HG03521 (cell line): Measurements from ENCODE around the gene SNAPC3.
"Not testable (repeated sequence)": the region's sequence is repeated elsewhere in the genome, so short reads cannot be mapped to it uniquely, and the experiment has no call there.

ENCODE experiments used
- ATAC-seq: cut with Tn5 transposase; IDR thresholded peaks from one replicate; pipeline ENCODE4 v1.9.1; 2021; ENCODE audit warnings: mild to moderate bottlenecking, moderate library complexity; ENCODE audit not compliant: unreplicated experiment

SNAPC3 gene

DNA sequence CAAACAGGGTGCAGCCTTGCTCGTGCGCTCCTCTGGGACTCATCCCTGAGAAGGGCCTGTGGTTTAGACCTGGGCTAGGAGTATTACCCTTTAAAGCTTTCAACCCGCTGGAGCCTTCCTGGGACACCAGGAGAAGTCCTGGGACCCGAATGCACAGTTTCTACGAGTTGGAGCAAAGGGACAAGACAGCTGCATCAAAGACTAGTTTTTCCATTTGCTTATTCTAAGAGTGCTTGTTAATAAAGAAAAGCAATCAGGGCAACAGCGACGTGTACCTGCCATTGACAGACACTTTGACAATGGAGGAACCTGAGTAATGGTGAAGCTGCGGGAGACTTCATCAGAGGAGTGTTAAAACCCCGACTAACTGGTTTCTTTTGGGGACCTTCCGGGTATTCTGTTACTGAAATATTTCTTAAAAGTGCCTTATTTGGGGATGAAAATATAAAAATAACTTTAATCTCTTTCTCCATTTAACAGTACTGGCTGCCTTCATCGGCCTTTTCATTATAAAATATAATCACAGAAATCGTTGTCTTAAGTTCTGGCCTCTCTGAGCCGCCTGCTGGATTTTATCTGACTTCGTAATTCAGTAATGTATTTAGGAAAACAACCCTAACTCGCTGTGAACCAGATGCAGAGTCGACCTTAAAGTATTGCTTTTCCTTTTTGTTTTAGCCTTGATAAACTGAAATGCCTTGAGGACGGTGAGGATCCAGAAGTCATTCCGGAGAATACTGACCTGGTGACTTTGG, 732 bp downstream of the SNAPC3 start:
- ATAC-seq: peak; percentile 4

DNA sequence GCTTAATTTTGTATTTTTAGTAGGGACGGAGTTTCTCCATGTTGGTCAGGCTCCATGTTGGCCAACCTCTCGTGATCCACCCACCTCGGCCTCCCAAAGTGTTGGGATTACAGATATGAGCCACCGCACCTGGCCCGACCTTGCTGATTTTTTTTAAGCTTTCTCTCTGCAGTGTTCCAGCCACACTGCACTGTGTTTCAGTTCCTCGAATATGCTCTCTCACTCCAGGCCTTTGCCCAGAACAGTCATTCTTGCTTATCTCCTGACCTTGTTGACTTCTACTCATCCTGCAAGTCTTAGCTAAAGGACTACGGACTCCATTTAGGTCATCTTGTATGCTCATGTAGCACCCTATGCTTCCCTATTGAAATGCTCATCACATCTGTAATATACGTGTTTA, 3.3 kb downstream of the SNAPC3 start:
- ATAC-seq: peak; percentile 24

DNA sequence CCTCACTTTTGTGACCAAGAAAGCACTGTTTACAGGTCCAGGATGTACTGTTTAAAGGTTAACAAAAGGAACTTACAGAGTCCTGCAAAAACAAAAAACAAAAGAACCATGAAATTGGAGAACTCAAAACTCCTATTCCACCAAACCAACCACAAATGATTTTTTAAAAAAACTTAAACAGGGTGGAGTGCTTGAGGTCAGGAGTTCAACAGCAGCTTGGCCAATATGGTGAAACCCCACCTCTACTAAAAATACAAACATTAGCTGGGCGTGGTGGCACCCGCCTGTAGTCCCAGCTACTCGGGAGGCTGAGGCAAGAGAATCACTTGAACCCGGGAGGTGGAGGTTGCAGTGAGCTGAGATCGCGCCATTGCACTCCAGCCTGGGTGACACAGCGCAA, 5.0 kb downstream of the SNAPC3 start:
- not testable (repeated sequence) for ATAC-seq

DNA sequence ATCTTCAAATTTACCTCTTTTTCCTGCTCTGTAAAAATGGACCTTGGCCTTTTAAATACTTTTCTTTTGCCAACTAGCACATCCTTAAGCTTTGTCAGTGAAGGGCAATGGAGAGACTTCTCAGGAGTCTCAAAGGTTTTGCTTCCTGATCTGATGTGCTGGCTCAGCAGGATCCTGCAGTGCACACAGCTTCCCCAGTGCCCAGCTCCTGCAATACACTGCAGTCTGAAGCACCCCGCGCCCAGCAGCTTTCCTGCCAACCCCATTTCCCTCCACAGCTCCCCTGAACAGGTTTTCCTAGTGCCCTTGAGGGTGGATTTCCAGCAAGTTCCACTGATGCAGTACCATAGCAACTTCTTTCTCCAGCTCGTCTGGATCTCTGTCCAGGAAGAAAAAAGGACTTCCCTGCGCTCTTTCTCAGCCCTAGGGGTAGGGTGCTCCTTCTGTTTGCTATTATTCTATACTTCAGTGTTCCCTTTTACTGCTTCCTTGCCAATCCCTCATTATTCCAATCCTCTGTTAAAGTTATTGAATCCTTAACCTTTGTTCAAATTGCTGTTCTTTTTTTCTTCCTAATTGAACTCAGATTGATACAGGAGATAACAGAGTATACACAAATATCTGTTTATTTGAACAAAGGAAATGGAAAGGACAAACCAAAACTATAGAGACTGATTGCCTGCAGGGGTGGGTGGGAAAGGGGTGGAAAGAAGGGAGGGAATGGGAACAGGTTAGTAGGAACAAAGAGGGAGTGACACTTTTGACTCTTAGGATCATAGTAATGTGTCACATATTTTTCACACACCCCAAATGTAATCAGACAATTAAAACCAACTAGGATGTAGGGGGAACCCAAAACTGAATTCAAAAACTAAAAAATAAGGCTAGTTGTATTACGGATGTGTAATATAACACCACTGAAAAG, 8.5 kb downstream of the SNAPC3 start:
- ATAC-seq: no peak

DNA sequence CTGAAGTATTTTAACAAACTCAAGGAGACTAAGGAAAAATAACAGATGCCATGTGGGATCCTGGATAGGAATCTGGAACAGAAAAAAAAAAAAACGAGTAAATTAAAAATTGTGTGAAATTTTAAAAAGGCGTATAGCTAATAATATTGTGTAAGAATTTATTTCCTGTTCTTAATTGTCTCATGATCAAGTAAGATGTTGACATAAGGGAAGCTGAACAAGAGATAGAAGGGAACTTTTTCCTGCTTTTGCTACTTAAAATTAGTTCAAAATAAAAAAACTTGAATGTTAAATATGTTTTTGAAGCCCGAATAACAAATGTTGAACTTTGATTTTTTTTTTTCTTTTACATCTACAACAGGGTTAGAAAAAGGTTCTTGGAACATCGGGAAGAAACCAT, 10.5 kb downstream of the SNAPC3 start:
- no peak for ATAC-seq

DNA sequence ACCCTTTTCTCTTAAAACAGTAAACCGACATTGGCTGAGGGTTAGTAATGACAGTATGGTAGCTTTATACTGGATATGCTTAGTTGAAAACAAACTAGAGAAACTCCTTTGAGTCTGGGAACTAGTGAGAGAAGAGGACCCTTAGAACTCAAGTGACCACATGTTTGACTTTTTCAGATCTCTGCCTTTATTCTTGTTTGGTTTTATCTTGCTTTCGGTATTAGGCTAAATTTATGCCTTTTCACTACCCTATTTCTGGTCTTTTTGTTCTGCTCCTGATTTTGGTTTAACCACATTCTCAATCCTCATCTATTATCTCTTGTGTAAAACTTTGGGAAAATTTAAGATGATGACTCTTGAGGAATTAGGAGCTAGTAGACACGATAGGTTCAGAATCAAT, 11.0 kb downstream of the SNAPC3 start:
- ATAC-seq: peak; percentile 71

DNA sequence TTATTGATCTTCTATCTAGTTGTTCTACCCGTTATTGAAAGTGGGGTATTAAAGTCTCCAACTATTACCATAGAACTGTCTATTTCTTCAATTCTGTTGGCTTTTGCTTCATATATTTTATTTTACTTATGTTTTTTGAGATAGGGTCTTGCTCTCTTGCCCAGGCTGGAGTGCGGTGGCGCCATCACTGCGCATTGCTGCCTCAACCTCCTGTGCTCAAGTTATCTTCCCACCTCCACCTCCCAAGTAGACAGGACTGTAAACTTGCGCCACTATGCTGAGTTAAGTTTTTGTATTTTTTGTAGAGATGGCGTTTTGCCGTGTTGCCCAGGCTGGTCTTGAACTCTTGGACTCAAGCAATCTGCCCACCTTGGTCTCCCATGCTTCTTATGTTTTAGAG, 16.2 kb downstream of the SNAPC3 start:
- no peak for ATAC-seq

DNA sequence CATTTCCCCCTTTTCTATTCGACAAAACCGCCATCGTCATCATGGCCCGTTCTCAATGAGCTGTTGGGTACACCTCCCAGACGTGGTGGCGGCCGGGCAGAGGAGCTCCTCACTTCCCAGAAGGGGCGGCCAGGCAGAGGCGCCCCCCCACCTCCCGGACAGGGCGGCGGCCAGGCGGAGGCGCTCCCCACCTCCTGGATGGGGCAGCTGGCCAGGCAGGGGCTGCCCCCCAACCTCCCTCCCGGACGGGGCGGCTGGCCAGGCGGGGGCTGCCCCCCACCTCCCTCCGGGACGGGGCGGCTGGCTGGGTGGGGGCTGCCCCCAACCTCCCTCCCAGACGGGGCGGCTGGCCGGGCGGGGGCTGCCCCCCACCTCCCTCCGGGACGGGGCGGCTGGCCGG, 19.2 kb downstream of the SNAPC3 start:
- not testable (repeated sequence) for ATAC-seq

DNA sequence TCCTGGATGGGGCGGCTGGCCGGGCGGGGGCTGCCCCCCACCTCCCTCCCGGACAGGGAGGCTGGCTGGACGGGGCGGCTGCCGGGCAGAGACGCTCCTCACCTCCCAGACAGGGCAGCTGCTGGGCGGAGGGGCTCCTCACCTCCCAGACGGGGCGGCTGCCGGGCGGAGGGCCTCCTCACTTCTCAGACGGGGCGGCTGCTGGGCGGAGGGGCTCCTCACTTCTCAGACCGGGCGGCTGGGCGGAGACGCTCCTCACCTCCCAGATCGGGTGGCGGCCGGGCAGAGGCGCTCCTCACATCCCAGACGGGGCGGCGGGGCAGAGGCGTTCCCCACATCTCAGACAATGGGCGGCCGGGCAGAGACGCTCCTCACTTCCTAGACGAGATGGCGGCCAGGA, 19.6 kb downstream of the SNAPC3 start:
- not testable (repeated sequence) for ATAC-seq

DNA sequence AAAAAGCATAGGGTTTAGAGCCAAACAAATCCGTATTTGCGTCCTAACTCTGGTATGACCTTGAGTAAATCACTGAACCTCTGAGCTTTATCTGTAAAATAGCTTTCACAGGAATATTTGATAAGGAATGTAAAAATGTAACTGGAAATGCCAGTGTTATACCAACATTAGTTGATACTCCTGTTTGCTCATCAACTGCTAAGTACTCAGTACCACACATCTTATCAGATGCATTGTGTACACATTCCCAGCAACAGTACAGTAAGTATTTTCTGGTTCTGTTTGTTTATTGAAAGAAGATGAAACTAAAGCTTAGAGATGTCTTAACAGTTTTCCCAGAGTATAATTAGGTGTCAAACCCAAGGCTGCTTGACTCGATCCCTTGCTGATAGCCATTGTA, 21.5 kb downstream of the SNAPC3 start:
- ATAC-seq: no peak

DNA sequence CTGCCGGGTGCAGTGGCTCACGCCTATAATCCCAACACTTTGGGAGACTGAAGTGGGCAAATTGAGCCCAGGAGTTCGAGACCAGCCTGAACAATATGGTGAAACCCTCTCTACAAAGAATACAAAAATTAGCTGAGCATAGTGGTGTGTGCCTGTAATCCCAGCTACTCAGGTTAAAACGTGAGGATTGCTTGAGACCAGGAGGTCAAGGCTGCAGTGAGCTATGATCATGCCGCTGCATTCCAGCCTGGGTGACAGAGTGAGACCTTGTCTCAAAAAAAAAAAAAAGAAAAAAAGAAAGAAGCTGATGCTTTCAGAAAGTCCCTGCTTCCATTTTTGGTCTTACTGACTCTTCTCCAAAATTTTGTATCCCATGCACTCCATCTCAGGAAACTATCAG, 31.3 kb downstream of the SNAPC3 start:
- no peak for ATAC-seq

DNA sequence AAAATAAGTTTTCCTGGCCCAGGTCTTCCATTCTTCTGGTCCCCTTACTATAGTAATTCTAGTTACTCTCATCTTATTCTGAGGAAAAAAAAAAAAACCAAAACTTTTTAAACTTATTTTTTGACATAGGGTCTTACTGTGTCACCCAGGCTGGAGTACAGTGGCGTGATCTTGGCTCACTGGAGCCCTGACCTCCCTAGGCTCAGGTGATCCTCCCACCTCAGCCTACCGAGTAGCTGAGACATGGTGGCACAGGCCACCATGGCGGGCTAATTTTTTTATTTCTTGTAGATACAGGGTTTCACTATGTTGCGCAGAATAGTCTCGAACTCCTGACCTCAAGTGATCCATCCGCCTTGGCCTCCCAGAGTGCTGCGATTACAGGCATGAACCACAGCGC, 38.4 kb downstream of the SNAPC3 start:
- no peak for ATAC-seq

DNA sequence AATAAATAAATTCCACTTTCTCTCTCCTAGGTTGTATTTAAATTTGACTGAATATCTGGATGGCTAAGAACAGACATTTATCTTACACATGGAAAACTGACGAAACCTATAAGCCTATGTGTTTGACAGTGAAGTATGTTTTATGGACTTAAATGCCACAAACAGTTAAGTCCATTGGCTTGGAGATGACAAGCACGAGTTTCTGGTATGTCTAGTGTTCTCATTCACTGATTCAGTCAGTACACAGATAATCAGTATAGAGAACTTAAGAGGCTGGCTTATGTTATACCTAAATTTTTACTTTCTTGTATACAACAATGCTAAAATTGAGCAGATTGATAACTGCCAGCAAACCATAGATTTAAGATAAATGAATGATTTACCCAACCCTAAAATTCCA, 38.9 kb downstream of the SNAPC3 start:
- no peak for ATAC-seq

DNA sequence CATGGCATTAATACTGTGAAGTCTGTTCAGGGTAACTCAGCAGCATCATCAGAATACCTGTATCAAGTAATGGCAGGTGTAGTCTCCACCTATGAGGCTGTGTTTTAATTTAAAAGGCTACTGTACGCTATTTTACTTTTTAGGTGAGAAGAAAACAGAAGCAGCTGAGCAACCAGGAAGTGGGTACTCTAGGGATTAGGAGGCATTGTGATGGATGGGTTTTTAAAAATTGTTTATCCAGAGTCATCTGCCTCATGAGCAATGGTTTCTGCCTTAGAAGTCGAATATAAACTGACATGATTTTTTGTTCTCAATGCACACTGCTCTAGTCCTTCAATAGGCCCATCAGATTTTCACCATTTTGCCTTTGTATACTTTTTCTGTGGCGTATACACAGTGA, 45.5 kb downstream of the SNAPC3 start:
- no peak for ATAC-seq

DNA sequence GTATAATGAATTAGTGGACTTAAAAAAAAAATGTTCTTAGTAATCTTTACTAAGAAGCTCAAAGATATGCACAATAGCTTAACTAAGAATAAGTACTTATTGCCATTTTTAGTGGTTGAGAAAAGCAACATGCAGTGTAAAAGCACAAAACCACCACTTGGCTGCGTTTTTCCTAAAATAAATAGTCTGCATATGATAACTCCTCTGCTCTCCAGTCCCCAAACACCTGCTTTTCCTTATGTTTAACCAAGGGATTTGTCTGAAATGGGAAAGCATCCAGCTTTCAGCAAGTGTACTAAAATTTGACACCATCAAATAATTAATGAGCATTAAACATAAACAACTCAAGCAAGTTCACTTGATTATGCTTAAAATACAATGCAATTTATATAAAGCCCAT, 46.7 kb downstream of the SNAPC3 start:
- no peak for ATAC-seq

DNA sequence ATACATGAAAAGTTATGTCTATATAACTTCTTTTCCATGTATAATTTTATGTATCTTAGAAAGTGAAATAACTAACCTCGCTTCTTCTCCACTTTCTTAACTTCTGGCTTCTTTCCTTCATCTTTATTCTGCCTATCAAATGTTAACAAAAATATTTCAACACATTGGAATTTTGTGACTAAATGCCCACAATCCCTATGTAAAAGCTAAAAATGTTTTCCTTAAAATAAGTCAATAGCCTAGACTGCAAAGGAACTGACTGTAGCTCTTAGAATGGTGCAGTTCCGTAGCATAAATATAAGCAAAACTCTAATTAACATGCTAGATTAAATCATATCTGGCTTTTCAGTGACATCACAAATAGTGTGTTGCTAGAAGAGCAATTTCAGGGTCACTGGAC, 47.2 kb downstream of the SNAPC3 start:
- no peak for ATAC-seq

DNA sequence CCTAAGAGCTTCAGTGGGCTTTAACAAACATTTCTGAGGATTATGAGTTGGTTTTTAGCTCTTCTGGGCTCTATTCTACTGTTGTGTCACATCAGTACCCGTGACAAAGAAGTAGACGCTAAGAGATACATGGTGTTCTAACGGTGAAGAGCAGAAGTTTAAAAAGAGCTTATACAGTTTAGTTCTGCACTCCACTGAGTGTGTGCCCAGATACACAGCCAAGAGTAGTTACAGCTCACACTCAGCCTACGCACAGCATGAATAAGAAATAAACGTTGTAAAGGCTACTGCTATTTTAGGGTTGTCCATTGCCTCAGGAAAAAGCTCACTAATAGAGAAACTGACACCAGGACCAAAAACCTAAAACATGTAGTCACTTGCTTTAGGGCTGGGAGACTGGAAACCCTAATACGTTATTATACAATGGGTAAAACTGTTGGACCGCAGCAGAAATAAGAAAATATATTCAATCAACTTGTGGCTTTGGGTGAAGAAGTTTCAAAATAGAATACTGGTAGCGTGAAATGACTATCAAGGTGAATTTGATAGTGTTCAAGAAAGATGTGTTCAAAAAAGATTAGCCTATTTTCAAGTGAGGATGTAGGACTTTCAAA, 53.4 kb downstream of the SNAPC3 start:
- no peak for ATAC-seq

DNA sequence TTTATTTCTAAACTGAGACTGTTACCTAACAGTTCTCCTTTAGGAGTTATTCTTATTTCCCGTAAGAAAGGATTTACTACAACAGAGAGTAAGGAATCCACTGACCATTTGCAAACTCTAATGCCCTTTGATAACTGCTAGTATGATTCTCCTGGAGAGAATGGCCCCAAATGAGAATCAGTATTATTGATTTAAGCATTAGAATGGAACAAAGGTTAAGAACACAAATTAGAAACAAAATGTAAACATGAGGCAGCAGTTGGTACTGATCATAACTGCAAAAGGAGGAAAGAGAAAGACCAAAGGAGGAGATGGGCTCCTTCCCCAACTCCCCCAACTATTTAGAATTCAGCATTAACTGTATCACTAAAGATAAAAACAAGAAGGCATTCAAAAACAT, 57.4 kb downstream of the SNAPC3 start:
- no peak for ATAC-seq

DNA sequence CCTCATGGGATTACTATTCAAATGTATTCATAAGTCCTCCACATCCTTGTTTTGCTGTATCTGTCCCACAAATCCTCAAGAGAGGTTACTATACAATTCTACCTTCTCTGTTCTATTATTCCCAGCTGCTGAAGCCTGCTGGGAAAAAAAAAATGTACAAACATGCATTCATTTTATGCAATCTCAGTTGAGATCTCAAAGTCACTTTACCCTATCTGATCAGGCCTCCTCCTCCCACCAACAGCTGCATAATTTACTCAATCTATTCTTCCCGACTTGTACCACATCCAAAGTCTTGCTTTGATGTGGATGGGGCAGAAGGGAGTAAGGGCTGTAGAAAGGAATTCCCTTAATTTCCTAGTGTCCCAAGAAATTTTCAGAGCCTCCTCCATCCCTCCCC, 59.5 kb downstream of the SNAPC3 start:
- no peak for ATAC-seq

DNA sequence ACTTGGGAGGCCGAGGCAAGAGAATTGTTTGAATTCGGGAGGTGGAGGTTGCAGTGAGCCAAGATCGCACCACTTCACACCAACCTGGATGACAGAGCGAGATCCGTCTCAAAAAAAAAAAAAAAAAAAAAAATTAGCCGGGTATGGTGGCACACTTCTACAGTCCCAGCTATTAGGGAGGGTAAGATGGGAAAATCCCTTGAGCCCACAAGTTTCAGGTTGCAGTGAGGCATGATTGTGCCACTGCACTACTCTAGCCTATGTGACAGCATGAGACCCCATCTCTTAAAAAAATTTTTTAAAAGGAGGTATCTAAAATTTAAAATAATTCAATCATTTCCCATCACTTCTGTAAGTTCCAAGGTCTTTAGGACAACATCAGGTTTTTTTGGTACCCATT, 62.1 kb downstream of the SNAPC3 start:
- ATAC-seq: no peak

DNA sequence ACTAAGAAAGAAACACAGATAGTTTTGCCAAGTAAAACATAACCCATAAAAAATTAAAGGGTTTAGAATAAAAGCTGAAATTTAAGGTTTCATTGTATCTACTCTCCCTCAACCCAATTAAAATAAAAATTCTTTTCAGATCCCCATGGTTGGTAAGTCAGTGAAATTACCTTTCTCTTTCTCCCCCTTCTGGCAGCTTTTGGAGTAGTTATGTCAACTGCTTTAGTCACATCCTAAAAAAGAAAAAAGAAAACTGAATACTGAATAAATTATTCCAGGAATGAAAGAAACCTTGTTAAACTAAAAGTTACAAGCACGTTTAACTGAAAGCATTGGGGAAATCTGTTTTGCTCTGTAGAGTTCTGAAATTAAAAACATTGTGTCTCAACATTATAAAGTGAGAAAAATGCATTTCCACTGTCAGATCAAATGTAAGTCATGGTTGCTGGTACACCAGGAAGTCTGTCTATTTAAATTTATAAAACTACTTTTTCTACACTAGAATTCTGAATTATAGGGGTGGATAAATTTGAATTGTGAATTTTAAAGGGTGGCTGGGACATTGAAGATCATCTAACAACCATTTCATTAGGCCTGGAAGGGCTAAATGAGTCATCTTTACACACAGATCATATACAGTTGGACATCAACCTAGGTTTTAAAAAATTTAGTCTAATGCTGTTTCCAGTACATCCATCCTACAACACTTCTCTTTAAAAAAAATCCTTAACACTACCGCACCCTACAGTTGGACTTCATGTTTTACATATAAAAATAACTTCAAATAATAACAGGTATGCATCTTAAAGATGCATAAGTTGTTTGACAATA, 63.4 kb downstream of the SNAPC3 start:
- ATAC-seq: no peak
